H9 (cell line): ENCODE results near the gene RAB11FIP4. TPM values are rescaled to one million over a fixed set of nuclear protein-coding genes. Genes with fewer than 3 reads are reported as not detected.

ENCODE experiments used
- DNase-seq: peaks from one replicate; pipeline ENCODE4 v3.0.0-alpha.2; 2017
- H2AFZ ChIP-seq: one replicate; pipeline ENCODE4 v1.6.1; 2013; ENCODE audit warnings: mild to moderate bottlenecking, low read length, control low read depth, moderate library complexity
- H2AK5ac ChIP-seq: 2 replicates; pipeline ENCODE4 v1.6.1; 2013; ENCODE audit warnings: low read length, control low read depth, mixed read lengths; ENCODE audit not compliant: insufficient read length
- H2BK120ac ChIP-seq: one replicate; pipeline ENCODE4 v1.6.1; 2013; ENCODE audit warnings: low read depth, mild to moderate bottlenecking, low read length, control low read depth, inconsistent platforms; ENCODE audit not compliant: poor library complexity, severe bottlenecking
- H2BK12ac ChIP-seq: 2 replicates; pipeline ENCODE4 v1.6.1; 2013; ENCODE audit warnings: low read length, control low read depth, mixed read lengths, low read depth; ENCODE audit not compliant: insufficient read length
- H2BK15ac ChIP-seq: 2 replicates; pipeline ENCODE4 v1.6.1; 2013; ENCODE audit warnings: low read depth, low read length, control low read depth
- H2BK20ac ChIP-seq: one replicate; pipeline ENCODE4 v1.6.1; 2013; ENCODE audit warnings: low read depth, mild to moderate bottlenecking, low read length, control low read depth, inconsistent platforms; ENCODE audit not compliant: poor library complexity, severe bottlenecking
- H2BK5ac ChIP-seq: 2 replicates; pipeline ENCODE4 v1.6.1; 2013; ENCODE audit warnings: low read length, control low read depth, mixed read lengths; ENCODE audit not compliant: insufficient read length
- H3K14ac ChIP-seq: 2 replicates; pipeline ENCODE4 v1.6.1; 2013; ENCODE audit warnings: low read length, control low read depth; ENCODE audit not compliant: insufficient read depth
- H3K18ac ChIP-seq: 2 replicates; pipeline ENCODE4 v1.6.1; 2013; ENCODE audit warnings: low read depth, mild to moderate bottlenecking, mixed read lengths, low read length, control low read depth; ENCODE audit not compliant: insufficient read length
- H3K23ac ChIP-seq: 2 replicates; pipeline ENCODE4 v1.6.1; 2013; ENCODE audit warnings: low read length, control low read depth, mixed read lengths, low read depth; ENCODE audit not compliant: insufficient read length
- H3K23me2 ChIP-seq: 2 replicates; pipeline ENCODE4 v1.6.1; 2013; ENCODE audit warnings: low read depth, mild to moderate bottlenecking, mixed read lengths, low read length, control low read depth; ENCODE audit not compliant: insufficient read length, poor library complexity, severe bottlenecking
- H3K27ac ChIP-seq: 2 replicates; pipeline ENCODE4 v1.5.1; 2013; ENCODE audit warnings: low read length, control low read depth, mixed read lengths, low read depth; ENCODE audit not compliant: insufficient read length
- H3K27me3 ChIP-seq: 2 replicates; pipeline ENCODE4 v1.6.1; 2013; ENCODE audit warnings: low read length, control low read depth, inconsistent platforms; ENCODE audit not compliant: insufficient read depth
- H3K4ac ChIP-seq: 2 replicates; pipeline ENCODE4 v1.6.1; 2013; ENCODE audit warnings: low read depth, mild to moderate bottlenecking, control low read depth, inconsistent platforms, low read length, moderate library complexity
- H3K4me1 ChIP-seq: 2 replicates; pipeline ENCODE4 v1.6.1; 2013; ENCODE audit warnings: low read length, control low read depth, inconsistent platforms; ENCODE audit not compliant: insufficient read depth
- H3K4me2 ChIP-seq: 2 replicates; pipeline ENCODE4 v1.6.1; 2013; ENCODE audit warnings: low read length, control low read depth, mixed read lengths; ENCODE audit not compliant: insufficient read length, insufficient read depth
- H3K56ac ChIP-seq: 2 replicates; pipeline ENCODE4 v1.6.1; 2013; ENCODE audit warnings: low read depth, mild to moderate bottlenecking, mixed read lengths, low read length, control low read depth; ENCODE audit not compliant: insufficient read length
- H3K79me1 ChIP-seq: 2 replicates; pipeline ENCODE4 v1.6.1; 2013; ENCODE audit warnings: low read depth, mild to moderate bottlenecking, moderate library complexity, low read length, control low read depth, inconsistent platforms; ENCODE audit not compliant: insufficient read depth, poor library complexity, severe bottlenecking
- H3K79me2 ChIP-seq: 2 replicates; pipeline ENCODE4 v1.6.1; 2013; ENCODE audit warnings: low read length, control low read depth, inconsistent platforms; ENCODE audit not compliant: insufficient read depth
- H3K9ac ChIP-seq: 2 replicates; pipeline ENCODE4 v1.6.1; 2013; ENCODE audit warnings: low read length, control low read depth, mixed read lengths; ENCODE audit not compliant: insufficient read length; ENCODE audit errors: extremely low read depth
- H3K9me3 ChIP-seq: one replicate; pipeline ENCODE4 v1.6.1; 2013; ENCODE audit warnings: low read depth, low read length, inconsistent platforms; ENCODE audit not compliant: control insufficient read depth
- H3T11ph ChIP-seq: one replicate; pipeline ENCODE4 v1.6.1; 2013; ENCODE audit warnings: mild to moderate bottlenecking, low read length, control low read depth, inconsistent platforms
- H4K20me1 ChIP-seq: one replicate; pipeline ENCODE4 v1.6.1; 2013; ENCODE audit not compliant: control insufficient read depth, insufficient read length, insufficient read depth
- H4K5ac ChIP-seq: 2 replicates; pipeline ENCODE4 v1.6.1; 2013; ENCODE audit warnings: low read depth, mild to moderate bottlenecking, mixed read lengths, low read length, control low read depth; ENCODE audit not compliant: insufficient read length
- H4K8ac ChIP-seq: replicated peaks from 2 replicates; pipeline ENCODE4 v1.6.1; 2013; ENCODE audit warnings: low read length, control low read depth, mixed read lengths, low read depth; ENCODE audit not compliant: insufficient read length
- H4K91ac ChIP-seq: 2 replicates; pipeline ENCODE4 v1.6.1; 2013; ENCODE audit warnings: low read depth, mild to moderate bottlenecking, moderate library complexity, mixed read lengths, low read length, control low read depth; ENCODE audit not compliant: insufficient read length
- H3K27ac Mint-ChIP-seq, 3 experiments: 2 replicates in 2 of 3; 3 replicates in 1 of 3; pipeline ENCODE4 v1.8.0; 2020 to 2021; ENCODE audit warnings: mixed read lengths in 3 of 3, mild to moderate bottlenecking in 1 of 3, moderate library complexity in 1 of 3
- H3K27me3 Mint-ChIP-seq: 2 replicates; pipeline ENCODE4 v1.8.0; 2021; ENCODE audit warnings: low read depth, mild to moderate bottlenecking, moderate library complexity, mixed read lengths
- H3K36me3 Mint-ChIP-seq, 3 experiments: 2 replicates in 2 of 3; 3 replicates in 1 of 3; pipeline ENCODE4 v1.8.0; 2020 to 2021; ENCODE audit warnings: low read depth in 3 of 3, mixed read lengths in 3 of 3; ENCODE audit not compliant: insufficient read depth in 1 of 3
- H3K4me1 Mint-ChIP-seq, 2 experiments: 2 replicates each; pipeline ENCODE4 v1.8.0; 2020; ENCODE audit warnings: mixed read lengths in 2 of 2
- H3K4me3 Mint-ChIP-seq, 2 experiments: 2 replicates in 1 of 2; 3 replicates in 1 of 2; pipeline ENCODE4 v1.8.0; 2020 to 2021; ENCODE audit warnings: mild to moderate bottlenecking in 2 of 2, mixed read lengths in 2 of 2, moderate library complexity in 1 of 2
- H3K9me3 Mint-ChIP-seq, 2 experiments: 2 replicates in 1 of 2; 3 replicates in 1 of 2; pipeline ENCODE4 v1.8.0; 2020; ENCODE audit warnings: mild to moderate bottlenecking in 2 of 2, mixed read lengths in 2 of 2, moderate library complexity in 1 of 2
- CTCF ChIP-seq: fragments of 200-600 bp; sonication (generic); conservative IDR thresholded peaks from 3 replicates; pipeline ENCODE4 v1.8.0; 2021; ENCODE audit warnings: antibody characterized with exemption, mild to moderate bottlenecking
- WGBS: extraction: QIAGEN DNeasy Blood & Tissue Kit; methylation state at CpG from one replicate; pipeline ENCODE4 v1.1.7; 2013; ENCODE audit warnings: missing lambda C conversion rate, low lambda C conversion rate, mixed read lengths; ENCODE audit not compliant: insufficient read length; ENCODE audit errors: extremely low coverage; 5-methylcytosine and 5-hydroxymethylcytosine counted together
- total RNA-seq: library from RNA; stranded (reverse); gene quantifications from 2 replicates; pipeline ENCODE4 v1.2.1, GENCODE V29; 2021

RAB11FIP4 gene
- total RNA-seq, 1 experiment from 2014 or later = 25.7 TPM

- WGBS = no CpG with 5 or more reads among the region's 13 CpGs
- H3K79me2 ChIP-seq = no peaks in the 10 kb centered on the region
- peak; percentile 26 for DNase-seq
- H3K27ac ChIP-seq = no peak overlapping the region
- H4K5ac ChIP-seq = no peak overlapping the region
- no peak overlapping the region for H2BK120ac ChIP-seq
- H3T11ph ChIP-seq = no peak overlapping the region
- H4K8ac ChIP-seq = no peak overlapping the region
- H3K4me1 ChIP-seq = no peaks in the 10 kb centered on the region; the same call in 1 of the 2 replicates
- no peak overlapping the region for H2BK20ac ChIP-seq
- H2BK15ac ChIP-seq = no peak overlapping the region
- Mint-ChIP-seq H3K4me1 (peaks cover 33 to 70% of the 10 kb centered on the region in 2 experiments), H3K9me3 (no peaks in the 10 kb centered on the region; a peak in 1 of 5 replicates), H3K27ac (no peak overlapping the region), H3K27me3 (no peaks in the 10 kb centered on the region), H3K36me3 (no peaks in the 10 kb centered on the region), H3K4me3 (no peak overlapping the region)
- no peaks in the 10 kb centered on the region for H3K27me3 ChIP-seq
- TF ChIP-seq CTCF = no peak
- no peaks in the 10 kb centered on the region for H3K79me1 ChIP-seq
- no peak overlapping the region for H2AFZ ChIP-seq
- H3K4me2 ChIP-seq = no peak overlapping the region
- no peak overlapping the region for H3K56ac ChIP-seq
- H3K14ac ChIP-seq = no peak overlapping the region
- H2BK12ac ChIP-seq = no peak overlapping the region
- H3K18ac ChIP-seq = no peak overlapping the region
- no peak overlapping the region for H2AK5ac ChIP-seq
- no peaks in the 10 kb centered on the region for H3K9me3 ChIP-seq
- no peak overlapping the region for H2BK5ac ChIP-seq
- no peak overlapping the region for H3K4ac ChIP-seq
- no peak overlapping the region for H3K23ac ChIP-seq
- H4K20me1 ChIP-seq = peaks cover 4% of the 10 kb centered on the region
- H3K9ac ChIP-seq = no peak overlapping the region
- no peak overlapping the region for H4K91ac ChIP-seq
- no peaks in the 10 kb centered on the region for H3K23me2 ChIP-seq
Observed at GRCh38 chr17:31411707-31412285, 20.3 kb downstream of the RAB11FIP4 start.
